Esophagus (tissue), 2 donors: ENCODE measurements around the gene HOXA11. TPM values are rescaled to one million over a fixed set of nuclear protein-coding genes. Genes with fewer than 3 reads are reported as not detected.

Experiments
- H3K27ac ChIP-seq, 2 donors: one replicate each; pipeline ENCODE4 v1.5.1; 2013; ENCODE audit warnings: low read depth in 2 of 2, mild to moderate bottlenecking in 2 of 2, inconsistent platforms in 1 of 2, low read length in 1 of 2, moderate library complexity in 1 of 2
- H3K27me3 ChIP-seq, 2 donors: one replicate each; pipeline ENCODE4 v1.6.1; 2013; ENCODE audit warnings: low read length in 2 of 2, control low read depth in 1 of 2, mild to moderate bottlenecking in 1 of 2; ENCODE audit not compliant: insufficient read depth in 2 of 2, control insufficient read depth in 1 of 2
- H3K36me3 ChIP-seq, 2 donors: one replicate each; pipeline ENCODE4 v1.6.1; 2013; ENCODE audit warnings: low read length in 1 of 2; ENCODE audit not compliant: control insufficient read depth in 2 of 2, insufficient read depth in 2 of 2
- H3K4me1 ChIP-seq, 2 donors: one replicate each; pipeline ENCODE4 v1.6.1; 2013; ENCODE audit warnings: low read length in 1 of 2; ENCODE audit not compliant: control insufficient read depth in 2 of 2, insufficient read depth in 2 of 2
- H3K4me3 ChIP-seq, 2 donors: one replicate each; pipeline ENCODE4 v1.5.1; 2013; ENCODE audit warnings: low read length in 2 of 2, mild to moderate bottlenecking in 2 of 2, low read depth in 1 of 2, moderate library complexity in 1 of 2
- H3K9me3 ChIP-seq, 2 donors: one replicate each; pipeline ENCODE4 v1.6.1; 2013; ENCODE audit warnings: mild to moderate bottlenecking in 2 of 2, low read depth in 1 of 2, low read length in 1 of 2, moderate library complexity in 1 of 2; ENCODE audit not compliant: control insufficient read depth in 2 of 2, insufficient read depth in 1 of 2
- WGBS, 2 donors: extraction: QIAGEN DNeasy Blood & Tissue Kit; methylation state at CpG; one replicate each; pipeline ENCODE4 v1.1.7; 2013; 5-methylcytosine and 5-hydroxymethylcytosine counted together
- polyA plus RNA-seq, 2 donors: library from polyadenylated mRNA; stranded (reverse); fragments of 200-250 nt; gene quantifications; one replicate each; pipeline ENCODE4 v1.2.3, GENCODE V29; 2013
- donor health status: healthy with polysubstance abuse.
- donor health status: Bipolar disorder and iron deficiency.

Gene HOXA11
- polyA plus RNA-seq, 2 donors = not detected

- no peaks in the 10 kb centered on the region for H3K9me3 ChIP-seq
- H3K4me3 ChIP-seq = no peak overlapping the region
- H3K27ac ChIP-seq = no peak overlapping the region
- H3K27me3 ChIP-seq = peaks cover 11 to 44% of the 10 kb centered on the region in 2 donors
- H3K36me3 ChIP-seq = no peaks in the 10 kb centered on the region
- H3K4me1 ChIP-seq = peaks cover 2 to 4% of the 10 kb centered on the region in 2 donors
- WGBS, 2 donors = 85 to 88% methylated on average over 4 of the region's 4 CpGs
Observed at GRCh38 chr7:27208998-27209397, 24.0 kb upstream of the HOXA11 start.

DNA sequence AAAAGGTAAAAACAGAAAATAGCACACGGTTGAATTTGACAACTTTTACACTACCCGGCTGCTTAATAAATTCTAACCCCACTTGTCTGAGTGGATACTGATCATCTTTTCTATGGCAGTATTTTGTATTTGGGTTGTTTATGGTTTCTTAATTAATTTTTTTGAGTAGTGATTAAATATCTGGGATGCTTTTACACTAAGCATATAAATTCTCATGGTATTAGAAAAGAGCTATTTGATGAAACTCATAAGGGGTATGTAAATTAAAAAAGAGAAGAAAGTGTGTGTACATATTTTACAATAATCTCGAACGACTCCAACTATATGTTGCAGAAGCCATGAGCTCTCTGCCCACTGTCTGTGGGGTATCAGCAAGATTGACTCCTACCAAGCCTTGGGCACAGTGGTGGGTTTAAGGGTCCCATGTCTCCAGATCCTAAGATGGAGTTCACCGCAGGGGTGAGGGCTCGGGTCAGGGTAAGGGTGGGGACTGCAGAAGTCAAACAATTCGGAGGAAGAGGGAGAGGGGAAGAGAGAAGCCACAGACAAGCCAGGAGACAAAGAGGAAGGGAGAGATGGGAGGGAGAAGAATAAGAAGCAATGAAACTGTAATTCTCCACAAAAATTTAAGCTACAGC, 22.4 kb upstream of the HOXA11 start:
- Histone ChIP-seq H3K4me1 (peaks cover 0 to 2% of the 10 kb centered on the region in 2 donors), H3K9me3 (no peaks in the 10 kb centered on the region), H3K4me3 (no peak overlapping the region), H3K36me3 (no peaks in the 10 kb centered on the region), H3K27me3 (peaks cover 11 to 44% of the 10 kb centered on the region in 2 donors), H3K27ac (no peak overlapping the region)
- 50 to 51% methylated on average over 7 of the region's 7 CpGs for WGBS, 2 donors

DNA sequence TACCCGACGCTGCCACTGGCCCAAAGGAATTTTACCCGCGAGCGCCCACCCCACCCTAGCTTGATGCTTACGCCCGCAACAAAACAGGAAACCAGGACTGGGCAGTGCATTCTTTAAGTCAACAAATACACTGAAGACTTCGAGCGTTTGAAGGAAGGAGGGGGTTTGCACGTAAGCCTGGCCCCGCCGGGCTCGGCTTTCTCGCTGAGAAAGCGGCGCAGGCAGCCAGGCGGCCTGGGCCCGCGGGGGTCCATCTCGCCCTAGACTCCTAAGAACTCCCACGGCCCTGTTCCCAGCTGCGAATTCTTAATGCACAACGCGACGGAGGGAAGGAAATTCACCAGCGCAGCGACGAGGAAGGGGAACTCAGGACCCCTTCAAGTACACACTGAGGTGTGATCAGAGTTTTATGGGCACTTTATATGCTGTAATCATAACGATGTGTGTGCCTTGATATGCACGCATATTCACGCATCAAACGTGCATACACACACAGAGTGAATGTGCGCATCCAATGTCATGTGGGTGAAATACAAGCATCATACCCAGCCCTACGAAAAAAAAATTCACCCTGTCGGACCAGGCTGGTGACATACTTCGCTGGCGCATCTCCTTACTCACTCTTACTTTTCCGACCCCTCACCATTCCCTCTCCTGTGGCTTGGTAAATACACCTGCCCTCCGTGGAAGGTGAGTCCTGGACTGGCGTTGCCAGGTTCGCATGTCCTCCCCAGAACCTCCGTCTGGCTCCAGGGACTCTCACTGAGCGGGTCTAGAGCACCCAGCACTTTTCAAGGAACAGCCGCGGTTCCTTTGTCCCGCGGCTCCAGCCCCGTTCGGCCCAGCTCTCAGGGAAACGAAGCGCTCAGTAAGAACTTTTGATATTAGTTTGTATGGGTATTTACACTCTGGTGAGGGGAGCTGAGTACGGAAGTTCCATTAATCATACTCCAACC, 20.6 kb upstream of the HOXA11 start:
- H3K4me3 ChIP-seq = no peak overlapping the region
- 11 to 15% methylated on average over 52 of the region's 52 CpGs for WGBS, 2 donors

DNA sequence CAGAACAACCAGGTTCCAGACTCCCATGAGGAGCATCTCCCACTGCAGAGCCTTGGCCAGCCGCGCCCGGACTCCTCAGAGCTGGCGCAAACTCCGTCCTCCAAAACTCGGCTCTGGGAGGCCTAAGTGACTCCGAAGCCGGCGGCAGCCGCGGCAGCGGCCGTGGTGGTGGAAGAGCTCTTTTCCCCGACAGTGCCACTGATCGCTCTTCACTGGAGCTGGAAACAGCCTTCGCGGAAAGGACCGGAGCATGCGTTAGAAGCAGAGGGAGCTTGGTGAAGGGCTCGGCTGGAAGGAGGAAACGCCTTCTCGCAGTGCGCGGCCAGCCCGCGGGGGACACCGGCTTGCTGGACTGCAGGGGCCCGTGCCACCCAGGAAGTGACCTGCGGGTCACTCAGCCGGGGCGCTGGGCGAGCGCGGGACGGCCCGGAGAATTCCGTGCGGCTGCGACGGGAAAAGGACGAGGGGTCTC, 19.9 kb upstream of the HOXA11 start:
- Histone ChIP-seq H3K9me3 (no peaks in the 10 kb centered on the region), H3K36me3 (no peaks in the 10 kb centered on the region), H3K27ac (no peak overlapping the region), H3K27me3 (peaks cover 11 to 55% of the 10 kb centered on the region in 2 donors), H3K4me1 (peaks cover 9 to 11% of the 10 kb centered on the region in 2 donors), H3K4me3 (no peak overlapping the region)
- 8 to 11% methylated on average over 38 to 41 of the region's 41 CpGs for WGBS, 2 donors

More for the DNA sequence above, 20.6 kb upstream of the HOXA11 start:
- Histone ChIP-seq H3K4me1 (peaks cover 3 to 4% of the 10 kb centered on the region in 2 donors), H3K9me3 (no peaks in the 10 kb centered on the region), H3K36me3 (no peaks in the 10 kb centered on the region), H3K27ac (no peak overlapping the region), H3K27me3 (peaks cover 11 to 49% of the 10 kb centered on the region in 2 donors)

DNA sequence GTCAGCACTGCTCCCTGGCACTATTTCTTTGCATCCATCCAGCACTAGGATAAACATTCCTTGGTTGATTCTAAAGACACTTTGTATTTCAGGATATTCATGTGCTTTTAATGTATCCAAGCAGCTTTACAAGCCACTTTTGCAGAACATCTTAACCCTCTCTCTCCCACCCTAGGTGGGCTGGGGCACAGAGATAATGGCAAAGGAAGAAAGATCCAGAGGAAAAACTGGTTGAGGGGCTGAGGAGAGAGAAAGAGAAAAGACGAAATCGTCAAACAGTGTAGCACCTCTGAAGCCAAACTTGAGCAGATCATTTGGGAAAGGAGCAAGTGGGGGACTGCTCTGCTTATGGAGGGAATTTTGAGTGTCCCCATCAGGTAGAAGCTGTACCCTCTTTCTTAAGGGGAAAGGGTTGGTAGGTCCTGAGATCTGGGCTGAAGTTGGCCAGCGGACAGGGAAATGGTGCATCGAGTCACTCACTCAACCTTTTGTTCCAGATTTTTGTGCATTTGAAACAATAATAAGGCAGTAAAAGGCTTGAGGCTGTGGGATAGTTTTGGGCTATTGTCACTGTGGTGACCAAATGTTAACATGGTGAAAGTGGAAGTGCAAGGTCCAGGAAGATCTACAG, 19.0 kb upstream of the HOXA11 start:
- 24% methylated on average over 4 of the region's 4 CpGs for WGBS, 2 donors
- Histone ChIP-seq H3K27me3 (peaks cover 16 to 61% of the 10 kb centered on the region in 2 donors), H3K9me3 (no peaks in the 10 kb centered on the region), H3K4me3 (no peak overlapping the region), H3K27ac (no peak overlapping the region), H3K36me3 (no peaks in the 10 kb centered on the region), H3K4me1 (peaks cover 12 to 16% of the 10 kb centered on the region in 2 donors)

DNA sequence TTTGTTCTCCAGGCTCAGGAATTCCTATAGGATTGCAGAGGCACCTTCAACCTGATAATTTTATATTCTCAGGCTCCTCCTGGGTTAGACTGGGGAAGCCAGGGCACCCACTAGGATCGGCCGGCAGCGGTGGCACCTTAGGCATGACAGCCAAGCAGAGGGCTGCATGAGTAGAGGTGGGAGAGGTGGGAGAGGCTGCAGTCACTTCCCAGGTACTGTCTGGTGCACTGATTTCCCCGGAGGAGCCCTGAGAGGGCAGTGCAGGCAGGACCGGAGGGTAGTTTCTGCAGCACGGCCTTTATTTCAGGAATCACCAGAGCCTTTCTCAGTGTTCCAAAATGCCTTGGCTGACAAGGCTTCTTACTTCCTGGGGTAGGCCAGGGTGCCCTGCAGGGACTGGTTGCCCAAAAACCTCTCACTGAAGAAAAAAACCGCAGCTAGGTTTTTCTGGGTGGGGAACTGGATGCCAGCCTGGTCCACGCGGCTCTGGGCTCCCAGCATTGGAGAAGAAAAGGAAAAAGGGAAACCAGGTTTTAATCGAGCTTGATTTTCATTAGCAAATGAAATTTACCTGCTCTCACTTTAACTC, 18.4 kb upstream of the HOXA11 start:
- H3K4me3 ChIP-seq = no peak overlapping the region
- H3K9me3 ChIP-seq = peaks cover 0 to 2% of the 10 kb centered on the region in 2 donors
- no peak overlapping the region for H3K27ac ChIP-seq
- H3K36me3 ChIP-seq = no peaks in the 10 kb centered on the region
- peaks cover 17 to 18% of the 10 kb centered on the region in 2 donors for H3K4me1 ChIP-seq
- H3K27me3 ChIP-seq = peaks cover 16 to 63% of the 10 kb centered on the region in 2 donors
- 14% methylated on average over 10 of the region's 10 CpGs for WGBS, 2 donors

DNA sequence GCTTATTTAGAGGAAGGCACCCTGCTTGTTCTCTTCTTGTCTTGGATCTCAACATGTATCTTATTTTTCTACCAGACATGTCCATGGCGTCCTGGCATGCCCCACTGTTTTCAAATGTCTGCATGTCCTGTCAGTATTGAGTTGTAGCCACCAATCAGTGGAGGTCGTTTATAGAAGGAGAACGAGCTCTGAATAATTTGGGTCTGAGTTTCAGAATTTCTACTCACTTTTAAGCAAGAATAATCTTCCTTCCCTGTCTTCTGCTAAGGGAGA, 17.8 kb upstream of the HOXA11 start:
- WGBS, 2 donors = 16 to 19% methylated on average over 3 of the region's 3 CpGs
- peaks cover 12 to 69% of the 10 kb centered on the region in 2 donors for H3K27me3 ChIP-seq
- H3K9me3 ChIP-seq = peaks cover 0 to 3% of the 10 kb centered on the region in 2 donors
- no peak overlapping the region for H3K27ac ChIP-seq
- H3K4me1 ChIP-seq = peaks cover 18% of the 10 kb centered on the region in 2 donors
- H3K36me3 ChIP-seq = no peaks in the 10 kb centered on the region
- H3K4me3 ChIP-seq = no peak overlapping the region

GRCh38 chr7:27202018-27202861, 17.2 kb upstream of the HOXA11 start:
- Histone ChIP-seq H3K9me3 (peaks cover 0 to 3% of the 10 kb centered on the region in 2 donors), H3K27me3 (peaks cover 15 to 73% of the 10 kb centered on the region in 2 donors), H3K4me3 (no peak overlapping the region), H3K4me1 (peaks cover 18% of the 10 kb centered on the region in 2 donors), H3K36me3 (no peaks in the 10 kb centered on the region), H3K27ac (no peak overlapping the region)
- WGBS, 2 donors = 27% methylated on average over 30 of the region's 30 CpGs
